NCI-H1092 (cell line): ENCODE data around the gene TGFBR3L.
"Not testable (repeated sequence)": the region's sequence is repeated elsewhere in the genome, so short reads cannot be mapped to it uniquely, and the experiment has no call there.

Experiments
- DNase-seq: peaks from one replicate; lab custom pipeline; 2025; lab: John Stamatoyannopoulos, UW

The TGFBR3L gene

GRCh38 chr19:7928334-7928706, 13.7 kb downstream of the TGFBR3L start:
- DNase-seq, result no peak

- no peak for DNase-seq
Measured at GRCh38 chr19:7928741-7929701, 14.4 kb downstream of the TGFBR3L start.

GRCh38 chr19:7930030-7930429, 15.4 kb downstream of the TGFBR3L start:
- DNase-seq, result not testable (repeated sequence)

GRCh38 chr19:7930765-7931164, 16.1 kb downstream of the TGFBR3L start:
- DNase-seq, result no peak

GRCh38 chr19:7931221-7932061, 16.8 kb downstream of the TGFBR3L start:
- DNase-seq, result no peak

- no peak for DNase-seq
Measured at GRCh38 chr19:7932276-7932929, 17.8 kb downstream of the TGFBR3L start.

- no peak for DNase-seq
Measured at GRCh38 chr19:7932930-7933300, 18.3 kb downstream of the TGFBR3L start.

- no peak for DNase-seq
Measured at GRCh38 chr19:7933411-7933810, 18.8 kb downstream of the TGFBR3L start.

GRCh38 chr19:7933828-7934725, 19.4 kb downstream of the TGFBR3L start:
- DNase-seq, result no peak

GRCh38 chr19:7934766-7935165, 20.1 kb downstream of the TGFBR3L start:
- no peak for DNase-seq

- no peak for DNase-seq
Measured at GRCh38 chr19:7940841-7941240, 26.2 kb downstream of the TGFBR3L start.

- DNase-seq, result no peak
Measured at GRCh38 chr19:7941895-7942596, 27.4 kb downstream of the TGFBR3L start.

GRCh38 chr19:7942981-7943443, 28.4 kb downstream of the TGFBR3L start:
- DNase-seq, result no peak

- DNase-seq, result peak; percentile 99
Measured at GRCh38 chr19:7943444-7944176, 29.0 kb downstream of the TGFBR3L start, which contains the start of gene TIMM44. Gene TIMM44, minus strand, starts transcription at chr19:7943666. Its CDS starts 15 bp downstream, at chr19:7943651.

- peak; percentile 84 for DNase-seq
Measured at GRCh38 chr19:7944177-7944761, 29.6 kb downstream of the TGFBR3L start.

GRCh38 chr19:7947939-7948338, 33.3 kb downstream of the TGFBR3L start:
- DNase-seq, result no peak

- DNase-seq, result no peak
Measured at GRCh38 chr19:7953060-7953459, 38.4 kb downstream of the TGFBR3L start.

- DNase-seq, result no peak
Measured at GRCh38 chr19:7953576-7953975, 38.9 kb downstream of the TGFBR3L start.

GRCh38 chr19:7955696-7956095, 41.1 kb downstream of the TGFBR3L start:
- no peak for DNase-seq
